Measurements from ENCODE around the gene PNP.
"Not testable (repeated sequence)": the region's sequence is repeated elsewhere in the genome, so short reads cannot be mapped to it uniquely, and the experiment has no call there.

Gene PNP

GRCh38 chr14:20492486-20492885 is 23.3 kb downstream of the PNP start:
- no peak for DNase-seq (ENCODE audit: low spot score)

GRCh38 chr14:20493634-20494033 is 24.4 kb downstream of the PNP start:
- DNase-seq (ENCODE audit: low spot score), result no peak

GRCh38 chr14:20494935-20495766 is 25.9 kb downstream of the PNP start:
- DNase-seq (ENCODE audit: low spot score), result peak; percentile 28

GRCh38 chr14:20498622-20499021 is 29.4 kb downstream of the PNP start:
- DNase-seq (ENCODE audit: low spot score), result no peak

- DNase-seq (ENCODE audit: low spot score), result no peak
Measured at GRCh38 chr14:20499108-20499507, 29.9 kb downstream of the PNP start.

GRCh38 chr14:20499881-20500280 is 30.7 kb downstream of the PNP start:
- no peak for DNase-seq (ENCODE audit: low spot score)

GRCh38 chr14:20501346-20501745 is 32.1 kb downstream of the PNP start:
- no peak for DNase-seq (ENCODE audit: low spot score)

GRCh38 chr14:20503898-20504297 is 34.7 kb downstream of the PNP start:
- no peak for DNase-seq (ENCODE audit: low spot score)

GRCh38 chr14:20506276-20506675 is 37.1 kb downstream of the PNP start:
- DNase-seq (ENCODE audit: low spot score), result not testable (repeated sequence)

- DNase-seq (ENCODE audit: low spot score), result not testable (repeated sequence)
Measured at GRCh38 chr14:20506752-20507151, 37.5 kb downstream of the PNP start.

- DNase-seq (ENCODE audit: low spot score), result not testable (repeated sequence)
Measured at GRCh38 chr14:20507537-20507936, 38.3 kb downstream of the PNP start.

GRCh38 chr14:20508367-20508766 is 39.2 kb downstream of the PNP start:
- no peak for DNase-seq (ENCODE audit: low spot score)

GRCh38 chr14:20512177-20512905 is 43.1 kb downstream of the PNP start:
- DNase-seq (ENCODE audit: low spot score), result no peak

- no peak for DNase-seq (ENCODE audit: low spot score)
Measured at GRCh38 chr14:20515846-20516245, 46.6 kb downstream of the PNP start.

GRCh38 chr14:20516921-20517320 is 47.7 kb downstream of the PNP start:
- DNase-seq (ENCODE audit: low spot score), result peak; percentile 29

- DNase-seq (ENCODE audit: low spot score), result no peak
Measured at GRCh38 chr14:20522332-20522731, 53.1 kb downstream of the PNP start.

- DNase-seq (ENCODE audit: low spot score), result no peak
Measured at GRCh38 chr14:20524027-20524426, 54.8 kb downstream of the PNP start.
